Measurements from ENCODE around the gene ABHD8. TPM values are rescaled to one million over a fixed set of nuclear protein-coding genes. Genes with fewer than 3 reads are reported as not detected.

ABHD8 gene
- total and polyA plus RNA-seq, 2 of the 13 experiments (the other 11 are each of a cell fraction or from before 2014, with no cell fraction given) = 6.3 to 7.2 TPM

DNA sequence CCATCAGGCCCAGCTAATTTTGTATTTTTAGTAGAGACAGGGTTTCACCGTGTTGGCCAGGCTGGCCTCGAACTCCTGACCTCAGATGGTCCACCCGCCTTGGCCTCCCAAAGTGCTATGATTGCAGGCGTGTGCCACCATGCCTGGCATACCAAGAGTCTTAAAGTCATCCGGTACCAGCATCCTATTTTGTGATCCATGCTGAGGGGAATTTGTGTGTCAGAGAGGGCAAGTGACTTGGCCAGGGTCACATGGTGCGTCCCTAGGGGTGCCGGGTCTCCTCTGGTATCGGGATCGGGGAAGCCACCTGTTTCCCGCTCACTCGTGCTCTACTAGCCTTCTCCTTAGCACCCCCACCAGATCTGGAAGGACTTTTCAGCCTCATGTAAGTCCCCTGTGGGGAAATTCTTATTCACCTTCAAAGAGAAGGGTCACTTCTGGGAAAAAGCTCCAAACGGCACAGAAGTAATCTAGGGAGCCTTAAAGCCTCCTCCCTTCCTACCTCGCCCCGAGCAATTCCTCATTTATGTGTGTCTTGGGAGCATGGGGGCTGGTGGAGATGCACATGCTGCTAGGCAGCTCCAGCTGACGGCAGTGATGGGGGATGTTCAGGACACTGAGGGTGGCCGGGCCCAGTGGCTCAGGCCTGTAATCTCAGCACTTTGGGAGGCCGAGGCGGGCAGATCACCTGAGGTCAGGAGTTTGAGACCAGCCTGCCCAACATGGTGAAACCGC, 27.6 kb downstream of the ABHD8 start:
- intact Hi-C loops (cut with micrococcal nuclease; ENCODE audit: unreplicated experiment) = no loop called here
- Histone ChIP-seq H3K27me3 (ENCODE audit: control insufficient read depth in 1 of 2, insufficient read depth in 2 of 2, low read length in 2 of 2) (no peaks in the 10 kb centered on the region), H4K20me1 (ENCODE audit: insufficient read depth, low read length) (no peaks in the 10 kb centered on the region), H3K4me1 (ENCODE audit: insufficient read depth, low read length) (no peaks in the 10 kb centered on the region), H3K27ac (ENCODE audit: extremely low read length, insufficient read depth, low read length) (no peak overlapping the region), H3K9ac (ENCODE audit: insufficient read depth, low read depth, low read length) (no peak overlapping the region), H3K36me3 (replicated peaks in 1 of 2; ENCODE audit: control insufficient read depth in 1 of 2, insufficient read depth in 2 of 2, low read length in 2 of 2) (peaks cover 17 to 47% of the 10 kb centered on the region in 2 experiments), H3K79me2 (ENCODE audit: insufficient read depth, low read length) (no peaks in the 10 kb centered on the region), H3K4me2 (ENCODE audit: low read depth, low read length) (no peak overlapping the region), H3K4me3 (replicated peaks in 1 of 3; ENCODE audit: insufficient read depth in 1 of 3, low read depth in 2 of 3, low read length in 3 of 3) (no peak overlapping the region), H2AFZ (ENCODE audit: low read length) (no peak overlapping the region), H3K9me3 (ENCODE audit: low read length) (no peaks in the 10 kb centered on the region)
- CTCF ChIA-PET (ENCODE audit: low intra/inter-chr PET ratio, low total read pairs) = no interaction called here
- BruUV-seq (replicated peaks) = no TSS peak
- POLR2A ChIA-PET = interaction anchor here (1.5 kb wide), 1 partner anchor 9 kb away, joined by 3 read pairs; the partner anchor contains the start of gene BABAM1
- WGBS (ENCODE audit: low lambda C conversion rate) = 97% methylated on average over 18 of the region's 19 CpGs
- in situ Hi-C loops (cut with HindIII; ENCODE audit: extremely low pct_ligation_motif_present, low pct_unique_long_range_greater_than_20kb) = no loop called here
- ATAC-seq (no peak), DNase-seq (ENCODE audit: low spot score) (no peak), FAIRE-seq (no peak)
- no peak for TF ChIP-seq SIN3B (IDR thresholded peaks at IDR 0.05; ENCODE audit: low read length)
- no peak for TF ChIP-seq FOXK2 (IDR thresholded peaks at IDR 0.05)
- TF ChIP-seq ZBTB44 (CRISPR knock-in tag; IDR thresholded peaks at IDR 0.05) = no peak
- TF ChIP-seq ZNF660 (CRISPR knock-in tag; IDR thresholded peaks at IDR 0.05; ENCODE audit: borderline replicate concordance, low read depth) = no peak
- no peak for TF ChIP-seq ZBTB26 (CRISPR knock-in tag; IDR thresholded peaks at IDR 0.05; ENCODE audit: borderline replicate concordance)
- TF ChIP-seq SOX13 (IDR thresholded peaks at IDR 0.05) = no peak
- TF ChIP-seq SOX13 (CRISPR knock-in tag; conservative IDR thresholded peaks at IDR 0.05 in 1 of 2, IDR thresholded peaks at IDR 0.05 in 1 of 2) = no peak
- no peak for TF ChIP-seq MBD4 (IDR thresholded peaks at IDR 0.05; ENCODE audit: borderline replicate concordance, low read length)
- no peak for TF ChIP-seq MYNN (CRISPR knock-in tag; IDR thresholded peaks at IDR 0.05; ENCODE audit: low read depth)
- no peak for TF ChIP-seq ZNF207 (IDR thresholded peaks at IDR 0.05; ENCODE audit: borderline replicate concordance)
- TF ChIP-seq HCFC1 (IDR thresholded peaks at IDR 0.05; ENCODE audit: low read depth, low read length) = no peak
- TF ChIP-seq RORA (CRISPR knock-in tag; IDR thresholded peaks at IDR 0.05) = no peak
- no peak for TF ChIP-seq SUZ12 (IDR thresholded peaks at IDR 0.05; ENCODE audit: low read depth, low read length)
- TF ChIP-seq NBN (conservative IDR thresholded peaks at IDR 0.05) = no peak
- TF ChIP-seq ZMAT3 (CRISPR knock-in tag; conservative IDR thresholded peaks at IDR 0.05) = no peak
- no peak for TF ChIP-seq AHR (CRISPR knock-in tag; IDR thresholded peaks at IDR 0.05)
- no peak for TF ChIP-seq GZF1 (CRISPR knock-in tag; IDR thresholded peaks at IDR 0.05)
